ENCODE results near the gene FHL1.

FHL1 gene

GRCh38 chrX:136212557-136213111, 65.3 kb downstream of the FHL1 start:
- no peak overlapping the region for H3K4me3 ChIP-seq (ENCODE audit: control insufficient read depth, low read depth, low read length)
- DNase-seq (ENCODE audit: low read depth), result no peak
- no peak for TF ChIP-seq CTCF (IDR thresholded peaks at IDR 0.05; ENCODE audit: control insufficient read depth, insufficient read depth, low read depth, low read length, missing control alignments)

GRCh38 chrX:136214551-136214950, 67.2 kb downstream of the FHL1 start:
- peak; percentile 59 for DNase-seq (ENCODE audit: low read depth)
- no peak for TF ChIP-seq CTCF (IDR thresholded peaks at IDR 0.05; ENCODE audit: control insufficient read depth, insufficient read depth, low read depth, low read length, missing control alignments)
- H3K4me3 ChIP-seq (ENCODE audit: control insufficient read depth, low read depth, low read length), result no peak overlapping the region

GRCh38 chrX:136215559-136215958, 68.2 kb downstream of the FHL1 start:
- TF ChIP-seq CTCF (IDR thresholded peaks at IDR 0.05; ENCODE audit: control insufficient read depth, insufficient read depth, low read depth, low read length, missing control alignments), result no peak
- no peak for DNase-seq (ENCODE audit: low read depth)
- H3K4me3 ChIP-seq (ENCODE audit: control insufficient read depth, low read depth, low read length), result no peak overlapping the region

- no peak for DNase-seq (ENCODE audit: low read depth)
- H3K4me3 ChIP-seq (ENCODE audit: control insufficient read depth, low read depth, low read length), result no peak overlapping the region
- no peak for TF ChIP-seq CTCF (IDR thresholded peaks at IDR 0.05; ENCODE audit: control insufficient read depth, insufficient read depth, low read depth, low read length, missing control alignments)
Measured at GRCh38 chrX:136219893-136220292, 72.6 kb downstream of the FHL1 start.

- DNase-seq (ENCODE audit: low read depth), result no peak
- no peak for TF ChIP-seq CTCF (IDR thresholded peaks at IDR 0.05; ENCODE audit: control insufficient read depth, insufficient read depth, low read depth, low read length, missing control alignments)
- no peak overlapping the region for H3K4me3 ChIP-seq (ENCODE audit: control insufficient read depth, low read depth, low read length)
Measured at GRCh38 chrX:136220540-136220939, 73.2 kb downstream of the FHL1 start.

- TF ChIP-seq CTCF (IDR thresholded peaks at IDR 0.05; ENCODE audit: control insufficient read depth, insufficient read depth, low read depth, low read length, missing control alignments), result no peak
- DNase-seq (ENCODE audit: low read depth), result no peak
Measured at GRCh38 chrX:136220951-136221350, 73.6 kb downstream of the FHL1 start.

More at GRCh38 chrX:136220951-136221350, 73.6 kb downstream of the FHL1 start:
- H3K4me3 ChIP-seq (ENCODE audit: control insufficient read depth, low read depth, low read length), result no peak overlapping the region

Data from AG09309 (cell line).